Panc1 (cell line): ENCODE results near the gene ENPP7. TPM values are rescaled to one million over a fixed set of nuclear protein-coding genes. Genes with fewer than 3 reads are reported as not detected.
A peak's percentile ranks its signal among the peaks of the same experiment; 100 is the strongest.

ENCODE experiments used
- ATAC-seq: fragments of 200-7000 bp; cut with Tn5 transposase; 2 replicates; pipeline ENCODE4 v1.9.1; 2020; ENCODE audit warnings: mild to moderate bottlenecking, moderate library complexity
- BruUV-seq: library from RNA; stranded (reverse); fragments of 400-500 nt; replicated peaks from 2 replicates; lab custom pipeline; 2021; lab: Mats Ljungman, UMichigan
- CTCF ChIA-PET: fragments of 300-600 bp; sonication (Branson Sonifier 250); formaldehyde crosslinking; loops from one replicate; lab custom pipeline; 2022; ENCODE audit warnings: antibody characterized with exemption; lab: Charles Lee
- POLR2A ChIA-PET: fragments of 300-600 bp; sonication (Branson Sonifier 250); formaldehyde crosslinking; loops from one replicate; lab custom pipeline; 2022; ENCODE audit warnings: antibody characterized with exemption; lab: Charles Lee
- DNase-seq: peaks from one replicate; pipeline ENCODE4 v3.0.0-alpha.2; 2010; ENCODE audit warnings: low read depth, low spot score
- H3K27ac ChIP-seq: 2 replicates; pipeline ENCODE4 v1.5.1; 2011; ENCODE audit warnings: mild to moderate bottlenecking, low read length, inconsistent platforms
- H3K27me3 ChIP-seq: fragments of 200-500 bp; sonication (Bioruptor generic); 2 replicates; pipeline ENCODE4 v1.6.0; 2014; ENCODE audit warnings: low read length, inconsistent platforms; ENCODE audit not compliant: control insufficient read depth, insufficient read depth
- H3K36me3 ChIP-seq: fragments of 200-500 bp; sonication (Bioruptor generic); 2 replicates; pipeline ENCODE4 v1.5.1; 2014; ENCODE audit warnings: inconsistent platforms, mild to moderate bottlenecking, low read length, moderate library complexity; ENCODE audit not compliant: control insufficient read depth, insufficient read depth
- H3K4me1 ChIP-seq: 2 replicates; pipeline ENCODE4 v1.5.1; 2011; ENCODE audit warnings: inconsistent platforms, mild to moderate bottlenecking, low read length, moderate library complexity; ENCODE audit not compliant: control insufficient read depth, insufficient read depth
- H3K4me3 ChIP-seq, 2 experiments: 2 replicates each; pipeline ENCODE4 v1.5.1; 2011 to 2012; ENCODE audit warnings: low read depth in 2 of 2, low read length in 2 of 2, mild to moderate bottlenecking in 2 of 2, inconsistent platforms in 1 of 2, moderate library complexity in 1 of 2
- H3K9me3 ChIP-seq: fragments of 200-500 bp; sonication (Bioruptor generic); 2 replicates; pipeline ENCODE4 v1.5.1; 2014; ENCODE audit warnings: low read depth, mild to moderate bottlenecking, inconsistent platforms, low read length, moderate library complexity; ENCODE audit not compliant: control insufficient read depth, insufficient read depth
- CTCF ChIP-seq: fragments of 450-650 bp; IDR thresholded peaks from 2 replicates; pipeline ENCODE4 v1.5.1; 2017; ENCODE audit warnings: mild to moderate bottlenecking
- POLR2AphosphoS5 ChIP-seq: IDR thresholded peaks from 2 replicates; pipeline ENCODE4 v1.6.1; 2012; ENCODE audit warnings: mild to moderate bottlenecking, low read depth, low read length, moderate library complexity
- REST ChIP-seq, 2 experiments: IDR thresholded peaks; 2 replicates each; pipeline ENCODE4 v1.6.1; 2011 to 2012; ENCODE audit warnings: low read depth in 2 of 2, control low read depth in 1 of 2, low read length in 1 of 2, mild to moderate bottlenecking in 1 of 2, moderate library complexity in 1 of 2; ENCODE audit not compliant: insufficient read depth in 1 of 2
- SIN3A ChIP-seq: IDR thresholded peaks from 2 replicates; pipeline ENCODE4 v1.6.1; 2012; ENCODE audit warnings: low read depth, mild to moderate bottlenecking, low read length, moderate library complexity, borderline replicate concordance; ENCODE audit not compliant: insufficient read depth
- TCF7L2 ChIP-seq: IDR thresholded peaks from 2 replicates; pipeline ENCODE4 v1.6.1; 2011; ENCODE audit warnings: mild to moderate bottlenecking, low read depth, low read length, inconsistent platforms
- in situ Hi-C: cut with HindIII; loops from 2 replicates; pipeline ENCODE4 v1.10.0; 2016; ENCODE audit warnings: low sequenced_read_pairs, low pct_unique_long_range_greater_than_20kb
- intact Hi-C: fragments of 100-400 bp; cut with micrococcal nuclease; formaldehyde crosslinking; loops from one replicate; pipeline ENCODE4 v1.10.0; 2022; ENCODE audit not compliant: unreplicated experiment
- total RNA-seq: library from RNA; stranded (reverse); gene quantifications from one replicate; pipeline ENCODE4 v1.2.1, GENCODE V29; 2021; ENCODE audit not compliant: unreplicated experiment

Gene ENPP7
- total RNA-seq, 1 experiment from 2014 or later: not detected

- Histone ChIP-seq H3K36me3 (no peaks in the 10 kb centered on the region), H3K27me3 (no peaks in the 10 kb centered on the region), H3K4me1 (peaks cover 6% of the 10 kb centered on the region; the same call in 1 of the 2 replicates), H3K27ac (peak overlapping the region; percentile 31; the same call in 1 of the 2 replicates), H3K4me3 (no peak overlapping the region), H3K9me3 (no peaks in the 10 kb centered on the region)
- POLR2A ChIA-PET: no interaction called here
- TF ChIP-seq CTCF (no peak), POLR2AphosphoS5 (no peak), TCF7L2 (no peak), REST (IDR thresholded peaks at IDR 0.05; ENCODE audit: insufficient read depth in 1 of 2, low read depth in 2 of 2, low read length in 1 of 2) (no peak), SIN3A (no peak)
- CTCF ChIA-PET: interaction anchor here (0.6 kb wide), 1 partner anchor 44 kb away, joined by 6 read pairs; no protein-coding TSS in a partner anchor
- intact Hi-C loops: no loop called here
- BruUV-seq: no TSS peak
- no peak for ATAC-seq
- no peak for DNase-seq
- in situ Hi-C loops: no loop called here
Observed at GRCh38 chr17:79732804-79733691, 2.3 kb downstream of the ENPP7 start.

GRCh38 chr17:79733692-79734070 is 2.9 kb downstream of the ENPP7 start:
- Histone ChIP-seq H3K27ac (no peak overlapping the region), H3K4me1 (peaks cover 6% of the 10 kb centered on the region; the same call in 1 of the 2 replicates), H3K27me3 (no peaks in the 10 kb centered on the region), H3K4me3 (no peak overlapping the region), H3K36me3 (no peaks in the 10 kb centered on the region), H3K9me3 (no peaks in the 10 kb centered on the region)
- ATAC-seq: no peak
- POLR2A ChIA-PET: no interaction called here
- no TSS peak for BruUV-seq
- CTCF ChIA-PET: interaction anchor here (0.6 kb wide), 1 partner anchor 44 kb away, joined by 6 read pairs; no protein-coding TSS in a partner anchor
- no peak for TF ChIP-seq POLR2AphosphoS5
- no peak for TF ChIP-seq TCF7L2
- no peak for TF ChIP-seq CTCF
- no peak for TF ChIP-seq SIN3A
- TF ChIP-seq REST (IDR thresholded peaks at IDR 0.05; ENCODE audit: insufficient read depth in 1 of 2, low read depth in 2 of 2, low read length in 1 of 2): no peak
- no peak for DNase-seq
- intact Hi-C loops (no loop called here), in situ Hi-C loops (no loop called here)
